Heart left ventricle (tissue), 16 donors: Measurements from ENCODE around the gene NUAK1. TPM values are rescaled to one million over a fixed set of nuclear protein-coding genes. Genes with fewer than 3 reads are reported as not detected.

Source experiments
- ATAC-seq, 4 donors: fragments of 200-7000 bp; cut with Tn5 transposase; one replicate each; pipeline ENCODE4 v1.9.1; 2020 to 2022; ENCODE audit warnings: moderate library complexity in 4 of 4, mild to moderate bottlenecking in 3 of 4, moderate number of reproducible peaks in 1 of 4
- DNase-seq, 5 donors: peaks; one replicate each; pipeline ENCODE4 v3.0.0-alpha.2; 2020
- H3K27ac ChIP-seq, 12 donors: fragments of 200-600 bp; sonication (generic) in 4 of 12; one replicate each; pipeline versions ENCODE4 v1.5.0 to v1.8.0; 2016 to 2022; ENCODE audit warnings: mild to moderate bottlenecking in 2 of 12
- H3K27me3 ChIP-seq, 9 donors: fragments of 200-600 bp; sonication (generic) in 2 of 9; one replicate each; pipeline versions ENCODE4 v1.5.1 to v1.8.0; 2016 to 2022; ENCODE audit warnings: mild to moderate bottlenecking in 3 of 9
- H3K36me3 ChIP-seq, 9 donors: fragments of 200-600 bp; sonication (generic) in 2 of 9; one replicate each; pipeline versions ENCODE4 v1.5.0 to v1.8.0; 2018 to 2022; ENCODE audit warnings: mild to moderate bottlenecking in 2 of 9
- H3K4me1 ChIP-seq, 12 donors: fragments of 200-600 bp; sonication (generic) in 4 of 12; one replicate each; pipeline versions ENCODE4 v1.5.0 to v1.8.0; 2016 to 2022; ENCODE audit warnings: mild to moderate bottlenecking in 3 of 12
- H3K4me3 ChIP-seq, 12 donors: fragments of 200-600 bp; sonication (generic) in 4 of 12; one replicate each; pipeline versions ENCODE4 v1.5.0 to v1.8.0; 2017 to 2022; ENCODE audit warnings: mild to moderate bottlenecking in 9 of 12, moderate library complexity in 4 of 12
- H3K9me3 ChIP-seq, 12 donors: fragments of 200-600 bp; sonication (generic) in 4 of 12; one replicate each; pipeline versions ENCODE4 v1.5.0 to v1.8.0; 2016 to 2022; ENCODE audit warnings: mild to moderate bottlenecking in 1 of 12
- CTCF ChIP-seq, 12 donors: fragments of 200-600 bp; sonication (generic) in 4 of 12; IDR thresholded peaks; one replicate each; pipeline versions ENCODE4 v1.5.0 to v1.8.0; 2018 to 2022; ENCODE audit warnings: antibody characterized with exemption in 12 of 12, mild to moderate bottlenecking in 5 of 12
- POLR2A ChIP-seq, 2 donors: fragments of 450-650 bp; IDR thresholded peaks; one replicate each; pipeline ENCODE4 v1.6.1; 2017; ENCODE audit warnings: antibody characterized with exemption in 2 of 2, mild to moderate bottlenecking in 2 of 2, moderate library complexity in 2 of 2
- WGBS, 4 donors: extraction: QIAGEN DNeasy Blood & Tissue Kit in 2 of 4; methylation state at CpG; one replicate each; pipeline versions ENCODE4 v1.1.5 to v1.1.7; 2013 to 2018; 5-methylcytosine and 5-hydroxymethylcytosine counted together
- intact Hi-C, 10 donors: fragments of 100-400 bp; cut with DNase I; formaldehyde crosslinking; loops; one replicate each; pipeline versions ENCODE4 v1.11.1 to v1.14.2; 2022
- polyA plus RNA-seq, 2 donors: library from polyadenylated mRNA; stranded (reverse); fragments of 200-250 nt; gene quantifications; one replicate each; pipeline ENCODE4 v1.2.3, GENCODE V29; 2013
- total RNA-seq, 9 donors: library from RNA; depleted of rRNA in 2 of 9; stranded (reverse); fragments of >200 nt in 2 of 9; fragmentation: NEBNext Ultra II Directional in 3 of 9; extraction: Animal tissue kit (Norgen Biotek cat#: 25700) in 3 of 9; gene quantifications; one replicate each; pipeline versions ENCODE4 v1.1.0 to v1.2.4, GENCODE V29; 2016 to 2023
- donor health status: ischemic (EF 13 %, LVEDD 7.1; RV severe dilation, severe dysfunction).
- donor health status: healthy with polysubstance abuse.
- donor health status: DM: no; HTN: yes; CAD: no.
- donor health status: DM: no; HTN: no; CAD: no.
- donor health status: ischemic (EF 25% LVEDD 6.9; RV normal size, moderate dysfunction).
- donor health status: ischemic (EF 25% LVEDD 5.7; RV mildly dilated, moderate dysfunction).
- donor health status: healthy.
- donor health status: DM: yes; HTN: yes; CAD: no.
- donor health status: ischemic (EF 35%, LVEDD 5.7; RV mildly dilated, moderate dysfunction).
- donor health status: nonischemic (EF 11% LVEDD 7.7; RV severe dilation, severe dysfunction).
- donor health status: DM: yes; HTN: yes; CAD: no.
- donor health status: PGD.
- donor health status: ischemic (EF 29% LVEDD 5.4; RV normal size, mild dysfunction).
- donor health status: nonischemic (EF 23%, LVEDD 6.1; RV moderate dilation, normal function).

Gene NUAK1
- total and polyA plus RNA-seq, 11 donors = 10.5 to 50.7 (median 39.4) TPM

- ATAC-seq (no peak), DNase-seq (no peak)
- Histone ChIP-seq H3K9me3 (no peaks in the 10 kb centered on the region), H3K27ac (no peak overlapping the region), H3K4me1 (peaks cover 0 to 11% (median 5%) of the 10 kb centered on the region in 12 donors), H3K4me3 (no peak overlapping the region), H3K36me3 (no peaks in the 10 kb centered on the region), H3K27me3 (no peaks in the 10 kb centered on the region)
- peak in 3 of 12 donors; percentile 13 to 29 (median 29) for TF ChIP-seq CTCF (IDR thresholded peaks at IDR 0.05)
- TF ChIP-seq POLR2A (IDR thresholded peaks at IDR 0.05) = no peak
- intact Hi-C loops = no loop called here
- 94 to 97% (median 95%) methylated on average over 4 of the region's 4 CpGs for WGBS, 4 donors
Measured at GRCh38 chr12:106031761-106032622, 106.8 kb downstream of the NUAK1 start.

DNA sequence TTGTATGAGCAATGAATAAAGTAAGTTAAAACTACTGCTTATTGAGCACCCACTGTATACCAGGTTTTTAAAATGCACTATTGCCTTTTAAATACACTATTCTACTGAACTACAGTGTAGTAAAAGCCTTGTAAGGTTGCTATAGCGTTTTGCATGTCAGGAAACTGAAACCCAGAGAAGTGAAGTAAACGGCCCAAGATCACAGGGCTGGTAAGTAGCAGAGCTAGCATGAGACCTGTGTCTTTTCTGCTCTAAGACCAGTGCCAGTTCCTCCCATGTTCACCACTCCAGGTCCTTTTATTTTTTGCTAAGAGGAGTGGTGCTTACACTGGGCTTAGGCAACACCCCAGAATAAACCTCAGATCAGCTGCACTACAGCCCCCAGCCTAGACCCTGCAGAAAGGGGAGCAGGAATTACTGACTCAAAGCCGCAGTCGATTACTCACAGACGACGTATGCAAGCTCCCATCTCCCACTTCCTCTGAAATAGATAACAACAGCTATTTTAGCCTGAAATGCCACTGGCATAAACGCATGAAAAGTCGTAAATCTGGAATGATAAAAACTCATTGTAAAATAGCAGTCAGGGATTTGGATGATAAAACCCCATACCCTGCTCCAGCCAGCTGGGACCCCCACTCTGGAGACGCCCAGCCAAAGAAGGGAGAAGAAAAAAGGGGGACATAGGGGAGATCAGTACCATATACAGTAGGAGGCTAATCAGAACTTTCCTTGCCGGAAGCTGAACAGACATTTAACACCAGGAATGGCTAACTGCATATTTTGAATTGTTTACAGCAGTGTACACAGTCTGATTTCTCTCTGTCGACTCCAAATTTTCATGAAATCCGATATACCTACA is 108.3 kb downstream of the NUAK1 start:
- H3K27ac ChIP-seq = peak overlapping the region in 1 of 12 donors; percentile 22
- peak; percentile 24 to 58 (median 40) for ATAC-seq

GRCh38 chr12:106029532-106029931 is 109.2 kb downstream of the NUAK1 start:
- DNase-seq (no peak), ATAC-seq (no peak)
- H3K27ac ChIP-seq = no peak overlapping the region
- peaks cover 0 to 11% (median 5%) of the 10 kb centered on the region in 12 donors for H3K4me1 ChIP-seq
- no peak overlapping the region for H3K4me3 ChIP-seq
- no peak for TF ChIP-seq POLR2A (IDR thresholded peaks at IDR 0.05)
- TF ChIP-seq CTCF (IDR thresholded peaks at IDR 0.05) = no peak
- no peaks in the 10 kb centered on the region for H3K27me3 ChIP-seq
- 90 to 95% (median 93%) methylated on average over 1 of the region's 1 CpG for WGBS, 4 donors
- no peaks in the 10 kb centered on the region for H3K36me3 ChIP-seq
- H3K9me3 ChIP-seq = no peaks in the 10 kb centered on the region
- intact Hi-C loops = no loop called here

More for the DNA sequence above, 108.3 kb downstream of the NUAK1 start:
- H3K4me1 ChIP-seq = peaks cover 0 to 11% (median 5%) of the 10 kb centered on the region in 12 donors
- 36 to 50% (median 41%) methylated on average over 12 of the region's 12 CpGs for WGBS, 4 donors
- no peak overlapping the region for H3K4me3 ChIP-seq
- no peaks in the 10 kb centered on the region for H3K27me3 ChIP-seq
- no peak for TF ChIP-seq CTCF (IDR thresholded peaks at IDR 0.05)
- no peak for TF ChIP-seq POLR2A (IDR thresholded peaks at IDR 0.05)
- no peaks in the 10 kb centered on the region for H3K36me3 ChIP-seq
- intact Hi-C loops = no loop called here
- no peak for DNase-seq
- H3K9me3 ChIP-seq = no peaks in the 10 kb centered on the region

GRCh38 chr12:106027911-106028310 is 110.8 kb downstream of the NUAK1 start:
- 89 to 95% (median 94%) methylated on average over 6 of the region's 6 CpGs for WGBS, 4 donors
- H3K36me3 ChIP-seq = no peaks in the 10 kb centered on the region
- no peak overlapping the region for H3K27ac ChIP-seq
- H3K4me3 ChIP-seq = no peak overlapping the region
- H3K4me1 ChIP-seq = peaks cover 0 to 11% (median 5%) of the 10 kb centered on the region in 12 donors
- intact Hi-C loops = no loop called here
- H3K27me3 ChIP-seq = no peaks in the 10 kb centered on the region
- no peak for TF ChIP-seq CTCF (IDR thresholded peaks at IDR 0.05)
- TF ChIP-seq POLR2A (IDR thresholded peaks at IDR 0.05) = no peak
- ATAC-seq (no peak), DNase-seq (no peak)
- no peaks in the 10 kb centered on the region for H3K9me3 ChIP-seq
